Measurements from ENCODE around the gene CCDC183. TPM values are rescaled to one million over a fixed set of nuclear protein-coding genes. Genes with fewer than 3 reads are reported as not detected.
"Not testable (repeated sequence)": the region's sequence is repeated elsewhere in the genome, so short reads cannot be mapped to it uniquely, and the experiment has no call there.

CCDC183 gene
- not detected in 2 replicates for total RNA-seq (2014; rRNA removed; shearing (Covaris generic))
- polyA plus RNA-seq (2015; cell fraction: cytosol; rRNA removed) = 0.43 TPM in 1 of 2 replicates, not detected in the other
- polyA plus RNA-seq (2015; cell fraction: nucleus; rRNA removed) = 0.84 and 1.6 TPM in 2 replicates

- DNase-seq (ENCODE audit: low read depth) = no peak
Measured at GRCh38 chr9:136796238-136796774, at the start of gene CCDC183. CCDC183 (plus strand) TSS chr9:136796338; CDS start chr9:136796398, 60 bp downstream.

GRCh38 chr9:136746621-136747020 lies 49.5 kb upstream of the CCDC183 start:
- DNase-seq (ENCODE audit: low read depth) = no peak

GRCh38 chr9:136747161-136748060 lies 48.7 kb upstream of the CCDC183 start:
- no peak for DNase-seq (ENCODE audit: low read depth)

- no peak for DNase-seq (ENCODE audit: low read depth)
Measured at GRCh38 chr9:136748201-136748600, 47.9 kb upstream of the CCDC183 start, which contains the start of gene LCN6. LCN6 (minus strand) TSS chr9:136748525; CDS start chr9:136748483, 42 bp downstream.

DNA sequence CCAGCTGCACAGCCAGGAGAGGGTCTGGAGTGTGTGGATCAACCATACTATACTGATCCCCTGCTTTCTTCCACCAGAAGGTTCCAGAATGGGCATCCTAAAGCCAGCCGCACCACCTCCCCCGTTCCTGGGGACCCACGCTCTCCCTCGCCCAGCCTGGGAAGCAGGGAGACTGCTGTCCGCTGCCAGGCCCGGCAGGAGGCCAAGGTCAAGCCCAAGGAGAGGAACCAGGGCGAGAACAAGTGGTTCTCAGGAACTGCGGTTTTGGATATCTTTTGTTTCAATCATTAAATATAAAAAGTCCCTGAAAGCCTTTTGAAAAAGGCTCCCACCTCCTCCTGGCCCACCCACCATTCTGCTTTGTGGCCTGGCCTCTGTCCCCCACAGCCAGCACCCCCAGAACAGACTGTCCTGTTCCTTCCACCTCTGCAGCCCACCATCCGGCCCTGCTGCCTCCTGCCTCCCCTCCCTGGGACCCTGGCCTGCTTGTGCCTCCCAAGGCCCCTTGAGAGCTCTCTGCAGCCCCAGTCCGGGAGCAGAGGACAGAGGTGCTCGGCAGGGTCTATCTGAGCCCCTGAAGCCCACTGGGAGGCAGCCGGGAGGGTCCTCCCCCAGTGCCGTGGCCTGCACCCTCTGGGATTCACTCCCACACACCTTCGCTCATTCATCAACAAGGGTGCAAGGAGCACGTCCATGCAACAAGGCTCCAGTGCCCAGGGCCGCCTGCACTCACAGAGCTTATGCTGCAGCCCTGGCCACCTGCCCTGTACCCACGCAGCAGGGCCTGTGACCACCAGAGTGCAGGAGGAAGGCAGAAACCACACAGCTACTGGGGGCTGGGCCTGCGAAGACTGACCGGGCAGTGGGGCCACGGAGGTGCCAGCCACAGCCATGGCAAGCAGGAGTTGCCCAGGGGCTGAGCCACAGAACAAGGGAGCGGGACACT lies 47.2 kb upstream of the CCDC183 start:
- DNase-seq (ENCODE audit: low read depth) = no peak

- no peak for DNase-seq (ENCODE audit: low read depth)
Measured at GRCh38 chr9:136750526-136750925, 45.6 kb upstream of the CCDC183 start.

DNA sequence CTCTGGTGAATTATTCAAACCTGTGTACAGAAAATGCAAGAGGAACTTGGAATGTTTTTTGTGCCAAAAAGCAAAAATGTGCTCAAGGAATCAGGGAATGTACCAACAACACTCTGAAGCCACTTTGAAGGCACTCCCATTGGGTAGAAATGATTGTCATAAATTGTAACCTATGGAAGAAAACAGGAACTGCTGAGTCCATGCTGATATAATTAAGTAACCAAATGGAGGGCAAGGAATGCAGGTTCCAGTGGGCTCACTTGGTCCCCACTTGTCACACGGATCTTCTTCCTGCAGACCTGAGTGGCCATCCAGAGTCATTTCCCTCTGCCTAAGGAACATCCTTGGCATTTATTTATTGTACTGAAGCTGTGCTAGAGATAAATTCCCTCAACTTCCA lies 44.9 kb upstream of the CCDC183 start:
- DNase-seq (ENCODE audit: low read depth) = no peak

- DNase-seq (ENCODE audit: low read depth) = no peak
Measured at GRCh38 chr9:136751814-136752213, 44.3 kb upstream of the CCDC183 start.

GRCh38 chr9:136753371-136754058 lies 42.6 kb upstream of the CCDC183 start:
- DNase-seq (ENCODE audit: low read depth) = no peak

DNA sequence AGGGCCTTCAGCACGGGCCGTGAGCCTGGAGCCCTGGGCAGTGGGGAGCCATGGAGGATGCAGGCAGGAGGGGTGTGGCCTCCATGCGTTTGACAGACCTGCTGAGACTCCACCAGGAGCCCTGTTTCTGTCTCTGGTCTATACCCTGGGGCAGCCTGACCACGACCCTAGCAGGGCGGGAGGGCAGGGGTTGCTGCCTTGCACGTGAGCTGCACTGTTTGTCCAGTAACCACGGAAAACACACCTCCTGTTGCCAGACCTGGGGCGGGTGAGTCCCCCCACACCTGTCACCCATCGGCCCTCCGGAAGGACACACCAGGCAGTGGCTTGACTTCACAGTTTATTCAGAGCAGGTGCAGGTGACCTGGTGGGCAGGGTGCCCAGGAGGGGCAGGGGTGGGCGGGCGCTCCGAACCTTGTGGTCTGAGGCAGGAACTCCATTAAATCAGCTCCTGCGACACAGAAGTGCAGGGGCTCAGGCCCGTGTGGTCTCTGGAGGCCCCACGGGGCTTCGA lies 42.0 kb upstream of the CCDC183 start:
- DNase-seq (ENCODE audit: low read depth) = no peak

DNA sequence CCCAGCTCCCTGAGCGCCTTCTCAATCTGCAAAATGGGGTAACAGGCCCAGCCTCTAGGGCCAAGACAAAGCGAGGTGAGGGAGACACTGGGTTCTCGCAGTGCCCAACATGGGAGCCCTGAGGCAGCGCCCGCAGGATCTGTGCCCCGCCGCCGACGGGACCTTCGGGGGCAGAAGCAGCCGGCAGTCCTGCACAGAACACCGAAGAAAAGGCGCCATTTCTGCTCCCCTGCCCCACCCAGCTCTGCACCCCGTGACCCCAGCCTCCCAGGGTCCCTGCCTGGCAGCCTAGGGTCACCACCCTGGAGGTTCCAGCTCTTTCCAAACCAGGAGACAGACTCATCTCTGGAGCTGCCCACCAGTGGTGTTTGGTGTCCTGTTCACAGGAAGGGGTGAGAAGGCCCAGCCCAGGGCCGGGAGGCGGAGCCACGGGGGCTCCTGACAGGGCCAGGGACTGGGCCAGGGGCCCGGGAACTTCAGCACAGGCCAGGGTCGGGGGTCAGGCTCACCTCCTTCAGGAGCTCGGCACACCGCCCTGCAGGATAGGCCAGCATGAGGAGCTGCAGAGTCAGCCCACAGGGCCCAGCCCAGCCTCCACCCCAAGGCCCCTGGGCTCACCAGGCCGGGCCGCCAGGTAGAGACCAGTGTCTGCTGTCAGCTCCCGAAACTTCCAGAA lies 41.4 kb upstream of the CCDC183 start:
- no peak for DNase-seq (ENCODE audit: low read depth)

- not testable (repeated sequence) for DNase-seq (ENCODE audit: low read depth)
Measured at GRCh38 chr9:136755302-136756133, 40.6 kb upstream of the CCDC183 start.

- no peak for DNase-seq (ENCODE audit: low read depth)
Measured at GRCh38 chr9:136756134-136756438, 40.1 kb upstream of the CCDC183 start.

- no peak for DNase-seq (ENCODE audit: low read depth)
Measured at GRCh38 chr9:136756836-136757235, 39.3 kb upstream of the CCDC183 start.

DNA sequence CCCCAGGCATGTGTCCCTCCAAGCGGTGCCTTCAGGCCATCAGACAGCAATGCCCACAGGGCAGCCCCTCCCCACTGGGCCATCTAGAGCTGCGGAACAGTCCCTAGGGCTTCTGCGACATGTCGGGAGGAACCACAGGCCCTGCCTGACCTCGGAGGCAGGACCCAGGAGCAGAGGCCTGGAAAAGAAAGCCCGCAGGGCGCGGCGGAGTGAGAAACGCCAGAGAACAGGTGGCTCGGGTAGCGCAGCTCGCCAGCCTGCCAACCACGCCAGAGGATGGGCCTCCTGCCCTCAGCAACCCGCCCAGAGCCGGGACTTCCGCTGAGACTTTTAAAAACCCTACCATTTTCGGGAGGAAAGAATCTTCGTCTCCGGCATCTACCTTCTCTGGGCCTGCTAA lies 38.8 kb upstream of the CCDC183 start:
- no peak for DNase-seq (ENCODE audit: low read depth)

GRCh38 chr9:136757751-136758140 lies 38.4 kb upstream of the CCDC183 start:
- DNase-seq (ENCODE audit: low read depth) = no peak

DNA sequence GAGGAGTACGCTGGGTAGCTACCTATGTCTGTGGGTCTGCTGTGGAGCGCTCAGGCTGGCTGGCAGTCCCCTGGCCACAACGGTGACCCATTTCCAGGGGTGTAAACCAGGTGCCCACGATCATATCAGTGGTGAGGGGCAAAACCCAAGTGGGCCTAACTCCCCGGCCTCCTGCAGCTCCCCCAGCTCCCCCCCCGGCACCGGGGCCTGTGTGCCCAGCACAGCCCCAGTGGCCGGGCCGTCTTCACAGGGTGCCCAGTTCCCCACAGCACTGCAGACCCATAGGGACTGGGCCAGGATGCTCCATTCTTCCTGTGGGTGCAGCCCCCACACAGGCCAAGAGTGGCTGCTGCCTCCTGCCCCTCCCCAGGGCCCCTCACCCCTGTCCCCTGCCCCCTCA lies 37.1 kb upstream of the CCDC183 start:
- DNase-seq (ENCODE audit: low read depth) = no peak

- no peak for DNase-seq (ENCODE audit: low read depth)
Measured at GRCh38 chr9:136759436-136760325, 36.5 kb upstream of the CCDC183 start.

Measured in HT1080 (cell line).